ENCODE measurements around the gene DND1. TPM values are rescaled to one million over a fixed set of nuclear protein-coding genes. Genes with fewer than 3 reads are reported as not detected.
"Not testable (repeated sequence)": the region's sequence is repeated elsewhere in the genome, so short reads cannot be mapped to it uniquely, and the experiment has no call there.

Gene DND1
- total RNA-seq, result 1 to 10 TPM in 1 of 2 donors, under 1 TPM in 1; 0.78 to 1.0 TPM
- long read RNA-seq, partial matches to known transcripts, result 1 of 1 reads
- long read RNA-seq, other reads (novel, unspliced or antisense), result 0 of 1 reads

GRCh38 chr5:140673187-140673976 lies at the start of gene DND1:
Gene DND1, minus strand, starts transcription at chr5:140673576. Its CDS starts 34 bp downstream, at chr5:140673542.
- intact Hi-C loops (cut with DNase I, micrococcal nuclease), result no loop called here
- DNase-seq, result no peak
- ATAC-seq, result no peak

GRCh38 chr5:140721395-140721794 lies 48.0 kb upstream of the DND1 start:
- DNase-seq; intact Hi-C loops (cut with DNase I, micrococcal nuclease); ATAC-seq: not testable (repeated sequence)

GRCh38 chr5:140720738-140721137 lies 47.4 kb upstream of the DND1 start:
- intact Hi-C loops (cut with DNase I, micrococcal nuclease); DNase-seq; ATAC-seq: not testable (repeated sequence)

- DNase-seq, result no peak
- intact Hi-C loops (cut with DNase I, micrococcal nuclease), result no loop called here
- no peak for ATAC-seq
These were observed 44.9 kb upstream of the DND1 start for GRCh38 chr5:140718266-140718592.

GRCh38 chr5:140716238-140716637 lies 42.9 kb upstream of the DND1 start:
- intact Hi-C loops (cut with DNase I, micrococcal nuclease); DNase-seq; ATAC-seq: not testable (repeated sequence)

GRCh38 chr5:140713562-140714094 lies 40.3 kb upstream of the DND1 start:
- intact Hi-C loops (cut with DNase I, micrococcal nuclease), result no loop called here
- ATAC-seq (no peak), DNase-seq (no peak)

GRCh38 chr5:140711794-140712193 lies 38.4 kb upstream of the DND1 start:
- no peak for ATAC-seq
- intact Hi-C loops (cut with DNase I, micrococcal nuclease), result no loop called here
- DNase-seq, result no peak

- peak; percentile 84 for ATAC-seq
- intact Hi-C loops (cut with DNase I, micrococcal nuclease), result no loop called here
- DNase-seq, result peak; percentile 85 to 90
These were observed 37.6 kb upstream of the DND1 start for GRCh38 chr5:140710899-140711552.

GRCh38 chr5:140708787-140709186 lies 35.4 kb upstream of the DND1 start:
- DNase-seq; ATAC-seq; intact Hi-C loops (cut with DNase I, micrococcal nuclease): not testable (repeated sequence)

GRCh38 chr5:140707812-140708211 lies 34.4 kb upstream of the DND1 start:
- DNase-seq, result no peak
- no peak for ATAC-seq
- intact Hi-C loops (cut with DNase I, micrococcal nuclease), result no loop called here

- ATAC-seq (peak; percentile 99), DNase-seq (peak; percentile 96)
- intact Hi-C loops (cut with DNase I, micrococcal nuclease), result no loop called here
These were observed 27.1 kb upstream of the DND1 start, which contains the start of gene ZMAT2 for GRCh38 chr5:140700177-140701144. Gene ZMAT2, plus strand, starts transcription at chr5:140700447. Its CDS starts 14 bp downstream, at chr5:140700461.

GRCh38 chr5:140696891-140697492 lies 23.6 kb upstream of the DND1 start:
- intact Hi-C loops (cut with DNase I, micrococcal nuclease), result no loop called here
- ATAC-seq (no peak), DNase-seq (no peak)

GRCh38 chr5:140694276-140694675 lies 20.9 kb upstream of the DND1 start:
- DNase-seq, result no peak
- intact Hi-C loops (cut with DNase I, micrococcal nuclease), result no loop called here
- no peak for ATAC-seq

GRCh38 chr5:140690941-140691924 lies 17.9 kb upstream of the DND1 start, which contains the start of the genes HARS1 and HARS2:
Gene HARS1, minus strand, starts transcription at chr5:140691370. Its CDS starts 66 bp downstream, at chr5:140691304.
Gene HARS2, plus strand, starts transcription at chr5:140691455. Its CDS starts 194 bp downstream, at chr5:140691649.
- ATAC-seq (peak; percentile 93), DNase-seq (peak; percentile 91 to 95)
- intact Hi-C loops (cut with DNase I, micrococcal nuclease), result no loop called here

- intact Hi-C loops (cut with DNase I, micrococcal nuclease), result no loop called here
- DNase-seq (no peak), ATAC-seq (peak; percentile 13)
These were observed 17.1 kb upstream of the DND1 start for GRCh38 chr5:140690376-140690932.

- ATAC-seq (no peak), DNase-seq (no peak)
- intact Hi-C loops (cut with DNase I, micrococcal nuclease), result no loop called here
These were observed 5.6 kb upstream of the DND1 start for GRCh38 chr5:140678993-140679392.

GRCh38 chr5:140677947-140678346 lies 4.6 kb upstream of the DND1 start:
- no peak for ATAC-seq
- DNase-seq, result no peak
- intact Hi-C loops (cut with DNase I, micrococcal nuclease), result no loop called here
